OCI-LY7 (cell line): Measurements from ENCODE around the gene MYO16. TPM values are rescaled to one million over a fixed set of nuclear protein-coding genes. Genes with fewer than 3 reads are reported as not detected.
A peak's percentile ranks its signal among the peaks of the same experiment; 100 is the strongest.

Source experiments
- Bru-seq: library from RNA; stranded (reverse); fragments of 400-500 nt; gene quantifications from one replicate; lab custom pipeline; 2021; lab: Mats Ljungman, UMichigan
- BruChase-seq, 2 experiments: library from RNA; stranded (reverse); fragments of 400-500 nt; gene quantifications; one replicate each; lab custom pipeline; 2021; lab: Mats Ljungman, UMichigan
- BruUV-seq: library from RNA; stranded (reverse); fragments of 400-500 nt; replicated peaks from 2 replicates; lab custom pipeline; 2021; lab: Mats Ljungman, UMichigan
- CTCF ChIA-PET: fragments of 300-600 bp; sonication (Branson Sonifier 250); formaldehyde crosslinking; loops from one replicate; lab custom pipeline; 2022; ENCODE audit warnings: antibody characterized with exemption; ENCODE audit not compliant: unreplicated experiment; lab: Charles Lee
- POLR2A ChIA-PET: fragments of 300-600 bp; sonication (Branson Sonifier 250); formaldehyde crosslinking; loops from one replicate; lab custom pipeline; 2022; ENCODE audit warnings: antibody characterized with exemption; lab: Charles Lee
- DNase-seq: peaks from one replicate; pipeline ENCODE4 v3.0.0-alpha.2; 2015; ENCODE audit warnings: low spot score
- H2AFZ ChIP-seq: fragments of 200-600 bp; sonication (generic), shearing (Covaris generic); 2 replicates; pipeline ENCODE4 v1.6.1; 2014; ENCODE audit warnings: mild to moderate bottlenecking, antibody characterized with exemption, low read length, moderate library complexity
- H3K27ac ChIP-seq: fragments of 200-600 bp; sonication (generic); 2 replicates; pipeline ENCODE4 v1.5.1; 2014; ENCODE audit warnings: mixed run types, low read depth, mild to moderate bottlenecking, moderate library complexity, low read length, inconsistent platforms; ENCODE audit not compliant: poor library complexity, severe bottlenecking
- H3K36me3 ChIP-seq: fragments of 200-600 bp; sonication (generic); 2 replicates; pipeline ENCODE4 v1.6.1; 2014; ENCODE audit warnings: mild to moderate bottlenecking, antibody characterized with exemption, low read length, moderate library complexity, mixed read lengths; ENCODE audit not compliant: insufficient read depth
- H3K4me1 ChIP-seq: fragments of 200-600 bp; sonication (generic); 2 replicates; pipeline ENCODE4 v1.5.1; 2014; ENCODE audit warnings: mild to moderate bottlenecking, low read length; ENCODE audit not compliant: insufficient read depth, poor library complexity, severe bottlenecking
- H3K4me2 ChIP-seq: fragments of 200-600 bp; sonication (generic); 2 replicates; pipeline ENCODE4 v1.6.1; 2014; ENCODE audit warnings: mild to moderate bottlenecking, low read length
- H3K4me3 ChIP-seq: fragments of 200-600 bp; sonication (generic); 2 replicates; pipeline ENCODE4 v1.5.1; 2014; ENCODE audit warnings: mild to moderate bottlenecking, low read depth, low read length; ENCODE audit not compliant: poor library complexity, severe bottlenecking
- H3K79me2 ChIP-seq: fragments of 200-600 bp; sonication (generic); 2 replicates; pipeline ENCODE4 v1.6.1; 2016; ENCODE audit warnings: low read depth, mild to moderate bottlenecking, low read length, moderate library complexity, mixed read lengths; ENCODE audit not compliant: insufficient read depth
- H3K9me2 ChIP-seq: fragments of 200-600 bp; sonication (generic); 2 replicates; pipeline ENCODE4 v1.6.1; 2016; ENCODE audit warnings: mild to moderate bottlenecking, low read length, mixed read lengths; ENCODE audit not compliant: insufficient read depth
- H3K9me3 ChIP-seq: fragments of 200-600 bp; sonication (generic); 2 replicates; pipeline ENCODE4 v1.6.1; 2014; ENCODE audit warnings: mild to moderate bottlenecking, mixed run types, low read length, mixed read lengths
- H4K20me1 ChIP-seq: fragments of 200-600 bp; sonication (generic); 2 replicates; pipeline ENCODE4 v1.6.1; 2014; ENCODE audit warnings: mild to moderate bottlenecking, antibody characterized with exemption, low read length, moderate library complexity, mixed read lengths; ENCODE audit not compliant: insufficient read depth
- CTCF ChIP-seq: fragments of 200-600 bp; sonication (generic); conservative IDR thresholded peaks from 2 replicates; pipeline ENCODE4 v1.5.1; 2014; ENCODE audit warnings: mild to moderate bottlenecking, antibody characterized with exemption, low read length, moderate library complexity, mixed read lengths
- EZH2phosphoT487 ChIP-seq: fragments of 200-600 bp; sonication (generic); IDR thresholded peaks from 2 replicates; pipeline ENCODE4 v1.6.1; 2018; ENCODE audit warnings: low read depth, borderline replicate concordance, mild to moderate bottlenecking, mixed run types, antibody characterized with exemption, low read length, moderate library complexity, mixed read lengths
- intact Hi-C: fragments of 100-400 bp; cut with micrococcal nuclease; formaldehyde crosslinking; loops from one replicate; pipeline ENCODE4 v1.10.0; 2022; ENCODE audit not compliant: unreplicated experiment
- long read RNA-seq: library from polyadenylated mRNA; stranded (forward); transcript quantifications from one replicate; pipeline ENCODE4 v2.0.0, GENCODE V29; 2022
- total RNA-seq, 2 experiments: library from RNA; depleted of rRNA in 1 of 2; stranded (reverse); fragments of >200 nt in 1 of 2; shearing (Covaris generic) in 1 of 2; gene quantifications; 2 replicates each; pipeline ENCODE4 v1.2.3, GENCODE V29; 2014 to 2022

The MYO16 gene
- total RNA-seq (2014; rRNA removed; shearing (Covaris generic)) (not detected in 2 replicates), total RNA-seq (2022) (0.06 and 0.11 TPM in 2 replicates), Bru-seq, nascent RNA (percentile 10 among the genes with signal in this experiment), BruChase-seq, experiment 1, labeled RNA remaining after a 6-hour chase (percentile 5 among the genes with signal in this experiment), BruChase-seq, experiment 2, labeled RNA remaining after a 2-hour chase (percentile 5 among the genes with signal in this experiment)
- long read RNA-seq = 0 reads

GRCh38 chr13:108629181-108629752 is at the start of gene MYO16:
MYO16 (plus strand) TSS chr13:108629611; CDS start chr13:108629845, 234 bp downstream.
- Histone ChIP-seq H2AFZ (no peak within 1 kb of the TSS), H3K4me1 (no peaks in the 10 kb centered on the region), H3K79me2 (no peaks in the 10 kb centered on the region), H3K36me3 (no peaks in the 10 kb centered on the region), H3K9me2 (no peaks in the 10 kb centered on the region), H3K4me2 (no peak within 1 kb of the TSS), H3K27ac (no peak within 1 kb of the TSS), H3K9me3 (no peaks in the 10 kb centered on the region), H3K4me3 (no peak within 1 kb of the TSS), H4K20me1 (no peaks in the 10 kb centered on the region)
- TF ChIP-seq EZH2phosphoT487 = no peak
- no peak for TF ChIP-seq CTCF
- POLR2A ChIA-PET = interaction anchor here (0.5 to 0.6 kb wide), 2 partner anchors 52 to 507 kb away, joined by 3 to 4 read pairs; no protein-coding TSS in a partner anchor
- intact Hi-C loops = no loop called here
- DNase-seq = no peak
- BruUV-seq = no TSS peak
- CTCF ChIA-PET = no interaction called here

- intact Hi-C loops = no loop called here
- CTCF ChIA-PET = no interaction called here
- H3K9me3 ChIP-seq = no peaks in the 10 kb centered on the region
These were observed 42.6 kb upstream of the MYO16 start for GRCh38 chr13:108586826-108587225.

More at GRCh38 chr13:108586826-108587225, 42.6 kb upstream of the MYO16 start:
- no peak overlapping the region for H2AFZ ChIP-seq
- POLR2A ChIA-PET = no interaction called here
- H4K20me1 ChIP-seq = no peaks in the 10 kb centered on the region
- H3K4me2 ChIP-seq = no peak overlapping the region
- no peak for TF ChIP-seq CTCF
- no peak for TF ChIP-seq EZH2phosphoT487
- H3K4me1 ChIP-seq = no peaks in the 10 kb centered on the region
- H3K9me2 ChIP-seq = no peaks in the 10 kb centered on the region
- DNase-seq = no peak
- H3K27ac ChIP-seq = no peak overlapping the region
- no peaks in the 10 kb centered on the region for H3K79me2 ChIP-seq
- no TSS peak for BruUV-seq
- H3K4me3 ChIP-seq = no peak overlapping the region
- no peaks in the 10 kb centered on the region for H3K36me3 ChIP-seq
